ENCODE data around the gene TLN1.

The TLN1 gene, protein sequence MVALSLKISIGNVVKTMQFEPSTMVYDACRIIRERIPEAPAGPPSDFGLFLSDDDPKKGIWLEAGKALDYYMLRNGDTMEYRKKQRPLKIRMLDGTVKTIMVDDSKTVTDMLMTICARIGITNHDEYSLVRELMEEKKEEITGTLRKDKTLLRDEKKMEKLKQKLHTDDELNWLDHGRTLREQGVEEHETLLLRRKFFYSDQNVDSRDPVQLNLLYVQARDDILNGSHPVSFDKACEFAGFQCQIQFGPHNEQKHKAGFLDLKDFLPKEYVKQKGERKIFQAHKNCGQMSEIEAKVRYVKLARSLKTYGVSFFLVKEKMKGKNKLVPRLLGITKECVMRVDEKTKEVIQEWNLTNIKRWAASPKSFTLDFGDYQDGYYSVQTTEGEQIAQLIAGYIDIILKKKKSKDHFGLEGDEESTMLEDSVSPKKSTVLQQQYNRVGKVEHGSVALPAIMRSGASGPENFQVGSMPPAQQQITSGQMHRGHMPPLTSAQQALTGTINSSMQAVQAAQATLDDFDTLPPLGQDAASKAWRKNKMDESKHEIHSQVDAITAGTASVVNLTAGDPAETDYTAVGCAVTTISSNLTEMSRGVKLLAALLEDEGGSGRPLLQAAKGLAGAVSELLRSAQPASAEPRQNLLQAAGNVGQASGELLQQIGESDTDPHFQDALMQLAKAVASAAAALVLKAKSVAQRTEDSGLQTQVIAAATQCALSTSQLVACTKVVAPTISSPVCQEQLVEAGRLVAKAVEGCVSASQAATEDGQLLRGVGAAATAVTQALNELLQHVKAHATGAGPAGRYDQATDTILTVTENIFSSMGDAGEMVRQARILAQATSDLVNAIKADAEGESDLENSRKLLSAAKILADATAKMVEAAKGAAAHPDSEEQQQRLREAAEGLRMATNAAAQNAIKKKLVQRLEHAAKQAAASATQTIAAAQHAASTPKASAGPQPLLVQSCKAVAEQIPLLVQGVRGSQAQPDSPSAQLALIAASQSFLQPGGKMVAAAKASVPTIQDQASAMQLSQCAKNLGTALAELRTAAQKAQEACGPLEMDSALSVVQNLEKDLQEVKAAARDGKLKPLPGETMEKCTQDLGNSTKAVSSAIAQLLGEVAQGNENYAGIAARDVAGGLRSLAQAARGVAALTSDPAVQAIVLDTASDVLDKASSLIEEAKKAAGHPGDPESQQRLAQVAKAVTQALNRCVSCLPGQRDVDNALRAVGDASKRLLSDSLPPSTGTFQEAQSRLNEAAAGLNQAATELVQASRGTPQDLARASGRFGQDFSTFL (N-terminal part only)
- 1,013 to 2,344 (median 1,396) reads per million in 17 experiments for total RNA-seq

DNA sequence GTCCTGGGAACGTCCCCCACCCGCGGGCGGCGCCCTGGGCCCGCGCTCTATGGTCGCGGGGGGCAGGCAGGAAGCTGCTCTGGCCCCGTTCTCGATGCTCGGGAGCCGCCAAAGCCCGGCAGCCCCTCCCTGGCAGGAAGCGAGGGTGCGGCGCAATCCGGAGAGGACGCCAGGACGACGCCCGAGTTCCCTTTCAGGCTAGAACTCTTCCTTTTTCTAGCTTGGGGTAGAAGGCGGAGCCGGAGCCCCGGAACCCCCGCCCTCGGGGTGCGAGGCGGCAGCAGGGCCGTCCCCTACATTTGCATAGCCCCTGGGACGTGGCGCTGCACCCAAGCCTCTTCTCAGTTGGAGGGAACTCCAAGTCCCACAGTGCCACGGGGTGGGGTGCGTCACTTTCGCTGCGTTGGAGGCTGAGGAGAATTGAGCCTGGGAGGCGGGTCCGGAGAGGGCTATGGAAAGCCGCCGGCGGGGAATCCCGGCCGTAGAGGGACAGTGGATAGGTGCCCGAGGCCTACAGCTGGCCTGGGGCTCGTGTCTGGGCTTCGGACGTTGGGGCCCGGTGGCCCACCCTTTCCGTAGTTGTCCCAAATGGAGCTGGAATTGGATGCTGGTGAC, at the start of gene TLN1, which contains the start of gene CREB3:
TLN1 (minus strand) TSS at position 11 of the 615 bp plus-strand sequence. CDS start 6,501 bp downstream, outside the sequence.
CREB3 (plus strand) TSS at position 482 of the 615 bp plus-strand sequence; CDS start at position 589, 107 bp downstream.
- DNase-seq = peak; percentile 98 to 100 (median 100)

DNA sequence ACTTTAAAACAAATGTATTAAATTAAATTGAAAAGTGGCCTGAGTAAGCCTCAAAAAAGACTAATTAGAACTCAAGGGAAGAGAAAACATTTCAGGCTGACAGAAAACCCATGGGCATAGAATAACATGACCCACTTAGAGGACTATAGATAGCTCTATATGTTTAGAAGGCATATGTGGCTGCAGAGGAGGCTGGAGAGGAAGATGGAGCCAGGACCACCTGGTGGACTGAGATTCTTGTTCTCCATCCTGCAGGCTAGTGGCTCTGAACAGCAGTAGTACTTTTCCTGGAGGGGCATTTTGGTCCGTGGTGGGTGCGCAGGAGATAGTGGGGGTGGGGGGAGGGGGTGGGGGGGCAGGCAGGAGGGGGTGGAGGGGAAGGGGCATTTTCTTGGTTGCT, 49.1 kb upstream of the TLN1 start:
- DNase-seq = no peak

DNA sequence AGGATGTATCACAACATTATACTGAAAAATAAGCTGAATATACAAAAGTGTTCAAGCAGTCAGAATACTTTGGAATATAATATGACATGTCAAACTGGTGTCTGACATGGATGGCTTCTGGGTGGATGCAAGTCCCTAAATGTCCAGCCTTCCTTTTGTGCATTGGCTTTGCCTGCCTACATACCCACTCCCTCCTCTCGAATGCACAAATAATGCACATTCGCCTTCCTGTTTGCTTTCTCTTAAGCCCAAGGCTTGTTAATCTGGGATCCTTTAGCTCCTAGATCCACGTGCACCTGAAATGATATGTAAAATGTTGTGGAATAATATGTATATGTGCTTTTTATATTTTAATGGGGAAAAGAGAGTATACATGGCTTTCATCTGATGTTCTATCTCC, 46.5 kb upstream of the TLN1 start:
- DNase-seq = no peak

DNA sequence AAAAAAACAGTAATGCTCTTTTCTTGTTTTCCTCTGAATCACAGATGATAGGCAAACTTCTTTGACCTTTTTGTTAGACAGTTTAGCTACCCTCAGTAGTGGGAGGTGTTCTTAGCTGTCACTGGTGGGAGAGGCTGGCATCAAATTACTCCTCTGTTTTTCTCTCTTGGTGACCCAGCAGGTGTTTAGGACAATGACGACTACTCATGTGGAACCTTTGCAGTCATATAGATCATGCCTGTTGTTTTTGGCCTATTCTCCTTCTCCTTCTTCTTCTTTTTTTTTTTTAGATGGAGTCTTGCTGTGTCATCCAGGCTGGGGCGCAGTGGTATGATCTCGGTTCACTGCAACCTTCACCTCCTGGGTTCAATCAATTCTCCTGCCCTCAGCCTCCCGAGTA, 44.0 kb upstream of the TLN1 start:
- DNase-seq = peak in 1 of 4 experiments; percentile 36

DNA sequence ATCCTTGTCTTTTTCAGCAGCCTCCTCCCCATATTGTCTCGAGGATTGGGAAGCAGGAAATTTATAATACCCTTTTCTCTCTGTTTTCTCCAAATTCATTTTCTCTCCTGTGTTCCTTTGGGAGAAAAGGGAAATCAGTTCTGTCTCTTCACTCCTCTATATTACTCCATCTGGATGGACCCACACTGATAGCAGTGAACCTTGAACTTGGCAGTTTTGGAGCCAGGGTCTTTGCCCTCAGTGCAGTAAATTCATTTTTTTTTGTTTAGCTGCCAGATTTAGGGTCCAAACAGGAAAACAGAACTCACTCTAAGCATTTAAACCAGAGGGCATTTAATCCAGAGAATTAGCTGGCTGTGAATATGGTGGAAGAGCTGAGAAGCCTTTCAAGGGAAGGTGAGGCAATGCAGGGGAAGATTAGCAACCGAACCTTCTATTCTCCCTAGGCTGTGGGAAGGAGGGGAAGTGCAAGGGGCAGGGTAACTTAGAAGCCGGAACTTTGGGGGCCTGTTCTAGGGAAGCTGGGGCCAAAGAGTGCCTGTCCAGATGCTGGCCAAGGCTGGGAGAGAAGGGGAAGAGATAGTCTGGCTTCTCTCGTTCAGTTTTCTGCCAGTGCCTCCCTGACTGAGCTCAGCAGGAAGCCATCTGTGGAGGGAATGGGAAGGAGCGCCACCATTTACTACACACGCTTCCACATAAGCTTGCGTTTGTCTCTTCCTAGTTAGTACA, 43.1 kb upstream of the TLN1 start:
- DNase-seq = peak; percentile 77 to 87 (median 84)

DNA sequence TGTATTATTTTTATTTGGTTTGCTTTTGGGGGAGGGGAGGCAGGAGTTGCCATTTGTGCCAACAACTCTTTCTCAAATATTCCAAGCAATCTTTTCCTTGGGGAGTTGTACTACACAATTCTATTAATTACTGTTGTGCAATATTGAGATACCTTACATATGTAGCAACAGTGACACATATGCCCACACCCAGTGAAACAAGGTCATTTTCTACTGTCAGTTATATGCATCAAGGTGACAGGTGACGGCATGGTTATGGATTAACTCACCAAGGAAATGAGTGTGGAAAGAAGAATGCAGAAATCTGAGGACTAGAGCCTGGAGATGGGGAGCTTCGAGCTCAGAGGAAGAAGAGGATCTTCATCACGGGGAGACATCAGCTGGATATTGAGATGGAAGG, 39.9 kb upstream of the TLN1 start:
- DNase-seq = no peak

DNA sequence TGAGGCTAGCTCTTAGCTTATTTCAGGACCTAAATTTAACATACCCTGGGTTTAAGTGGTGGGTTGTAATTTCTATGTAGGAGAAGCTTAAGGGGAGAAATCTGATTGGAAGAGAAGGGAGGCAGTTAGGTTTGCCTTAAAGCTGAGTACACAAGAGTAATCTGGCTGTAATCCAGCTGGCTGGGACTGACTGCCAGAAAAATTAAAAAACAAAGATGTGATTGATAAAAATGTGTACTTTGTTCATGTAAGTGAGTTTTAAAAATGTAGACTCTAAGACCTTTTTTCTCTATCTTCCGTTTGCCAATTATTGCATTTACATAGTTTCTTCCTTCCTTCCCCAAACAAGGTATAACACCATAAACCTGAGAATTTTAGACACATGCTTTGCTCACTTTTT, 39.5 kb upstream of the TLN1 start:
- DNase-seq = no peak

DNA sequence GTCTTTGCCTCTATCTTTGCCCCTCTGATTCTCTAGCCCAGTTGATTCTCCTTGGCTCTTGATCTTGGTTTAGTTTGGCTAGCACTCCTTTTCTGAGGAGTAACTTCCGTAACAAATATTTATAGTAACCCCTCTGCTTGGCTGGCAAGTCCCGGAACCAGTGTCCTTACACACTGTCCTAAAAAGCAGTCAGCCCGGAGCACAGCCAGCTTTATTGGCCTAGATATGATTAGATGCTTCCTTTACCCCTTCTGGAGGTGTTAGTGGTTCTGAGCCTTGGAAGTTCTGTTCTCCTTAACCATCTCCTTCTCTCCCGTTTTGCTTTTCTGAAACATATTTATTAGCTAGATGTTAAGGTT, 39.1 kb upstream of the TLN1 start:
- DNase-seq = peak in 3 of 4 experiments; percentile 11 to 23 (median 14)

DNA sequence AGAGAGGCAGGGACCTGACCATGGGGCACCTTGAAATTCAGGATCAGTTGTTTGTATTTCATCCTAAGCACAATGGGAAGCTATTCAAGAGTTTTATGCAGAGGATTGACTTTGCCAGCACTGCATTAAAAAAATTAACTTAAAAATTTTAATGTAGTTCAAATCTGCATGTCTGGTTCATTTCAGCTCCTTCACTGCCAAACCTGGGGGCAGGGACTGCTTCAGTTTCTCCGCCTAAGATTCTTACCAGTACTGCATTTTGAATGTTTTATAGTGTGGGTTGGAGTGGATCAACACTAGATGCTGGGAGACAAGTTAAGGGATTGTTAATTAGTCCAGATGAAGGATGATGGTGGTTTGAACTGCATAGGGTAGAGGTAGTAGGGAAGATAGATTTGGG, 37.8 kb upstream of the TLN1 start:
- no peak for DNase-seq

DNA sequence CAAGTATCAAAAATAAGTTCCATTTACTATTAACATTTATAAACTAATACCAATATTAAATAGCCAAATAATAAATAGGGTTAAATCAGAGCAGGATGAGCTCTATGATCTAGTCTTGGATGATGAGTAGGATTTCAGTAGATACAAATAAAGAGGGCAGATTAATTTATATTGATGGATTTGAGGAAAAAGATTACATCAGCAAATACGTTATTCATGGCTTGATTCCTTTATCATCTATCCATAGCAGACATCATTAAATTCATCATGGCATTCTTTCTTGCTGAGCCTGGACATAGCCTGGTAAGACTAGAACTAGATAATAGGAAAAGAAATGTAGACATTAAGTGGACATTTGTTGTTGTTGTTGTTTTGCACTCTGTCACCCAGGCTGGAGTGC, 35.5 kb upstream of the TLN1 start:
- DNase-seq = no peak

DNA sequence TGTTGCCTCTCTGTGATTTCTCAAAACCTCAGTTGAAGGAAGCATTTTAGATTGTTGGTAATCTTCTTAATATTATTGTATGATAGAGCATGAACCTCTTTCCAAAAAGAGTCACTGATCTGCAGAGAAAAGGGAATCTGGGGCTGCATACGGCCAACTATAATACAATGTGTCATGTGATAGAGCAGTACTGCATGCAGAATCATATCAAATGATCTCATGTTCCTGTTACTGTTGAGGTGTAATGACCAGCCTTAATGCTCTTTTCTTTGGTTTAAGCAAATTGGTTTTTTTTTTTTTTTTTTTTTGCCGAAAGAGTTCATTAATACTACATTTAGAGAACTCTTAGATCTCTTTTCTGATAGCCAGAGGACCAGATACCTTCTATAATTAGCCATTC, 35.0 kb upstream of the TLN1 start:
- DNase-seq = no peak

DNA sequence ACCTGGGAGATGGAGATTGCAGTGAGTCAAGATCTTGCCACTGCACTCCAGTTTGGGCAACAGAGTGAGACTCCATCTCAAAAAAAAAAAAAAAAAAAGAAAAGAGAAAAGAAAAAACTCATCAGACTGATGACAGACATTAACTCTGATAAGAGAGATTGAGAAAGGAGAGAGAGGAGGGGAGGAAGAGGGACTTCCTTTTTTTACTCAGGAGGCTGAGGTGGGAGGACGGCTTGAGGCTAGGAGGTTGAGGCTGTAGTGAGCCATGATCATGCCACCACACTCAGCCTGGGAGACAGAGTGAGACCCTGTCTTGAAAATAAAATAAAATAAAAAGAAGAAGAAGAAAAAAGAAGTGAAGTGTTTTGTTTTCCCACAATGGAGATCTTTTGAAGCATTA, 31.8 kb upstream of the TLN1 start:
- DNase-seq = no peak

DNA sequence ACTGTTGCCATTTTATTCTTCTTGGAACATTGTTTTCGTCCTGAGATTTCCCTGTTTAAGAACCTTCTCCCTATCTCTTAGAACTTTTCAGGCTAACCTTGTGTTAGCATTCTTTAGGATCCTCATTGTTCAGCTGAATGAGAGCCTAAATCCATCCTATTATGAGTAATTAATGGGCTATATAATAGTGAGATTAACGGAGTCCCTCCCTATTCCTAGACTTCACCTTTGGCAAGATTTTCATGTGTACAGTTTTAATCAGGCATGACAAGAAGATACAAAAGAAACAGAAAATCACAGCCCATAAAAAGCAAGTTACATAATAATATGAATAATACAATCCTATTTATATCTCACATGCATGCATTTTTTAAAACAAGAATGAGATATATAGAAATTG, 31.2 kb upstream of the TLN1 start:
- no peak for DNase-seq

DNA sequence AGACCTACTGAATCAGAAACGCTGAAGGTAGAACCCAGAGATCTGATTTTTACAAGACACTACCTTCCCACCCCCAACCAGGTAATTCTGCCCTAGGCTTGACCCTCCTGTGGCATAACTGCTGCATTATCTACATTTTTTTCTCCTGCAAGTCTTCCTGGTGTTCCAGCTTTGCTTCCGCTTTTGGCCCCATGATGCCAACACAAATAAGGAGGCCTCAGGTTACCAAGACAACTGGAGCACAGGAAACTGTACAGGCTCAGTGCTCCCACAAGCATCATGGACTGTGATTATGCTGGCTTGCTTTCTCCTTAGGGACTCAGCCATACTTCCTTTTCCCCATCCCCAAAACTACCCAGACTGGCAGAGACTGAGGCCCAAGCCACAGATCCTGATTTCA, 28.7 kb upstream of the TLN1 start:
- DNase-seq = peak; percentile 44 to 65 (median 58)

DNA sequence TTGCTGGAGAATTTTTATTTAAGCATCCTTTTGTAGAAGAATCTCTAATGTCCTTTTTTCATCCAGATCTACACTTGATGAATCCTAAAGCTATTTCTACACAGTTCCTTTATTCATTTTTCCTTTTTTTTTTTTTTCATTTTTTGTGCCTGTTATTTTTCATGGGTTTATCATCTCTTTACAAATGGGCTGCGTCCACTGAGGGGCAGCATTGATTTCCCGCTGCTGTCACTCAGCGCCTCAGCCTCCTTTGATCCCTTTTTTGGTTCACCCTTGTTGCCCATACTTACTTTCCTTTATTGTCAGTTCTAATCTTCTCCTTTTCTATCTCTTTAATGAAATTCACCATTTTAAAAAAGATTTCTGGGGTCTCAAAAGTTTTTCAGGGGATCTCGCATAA, 27.8 kb upstream of the TLN1 start:
- no peak for DNase-seq

DNA sequence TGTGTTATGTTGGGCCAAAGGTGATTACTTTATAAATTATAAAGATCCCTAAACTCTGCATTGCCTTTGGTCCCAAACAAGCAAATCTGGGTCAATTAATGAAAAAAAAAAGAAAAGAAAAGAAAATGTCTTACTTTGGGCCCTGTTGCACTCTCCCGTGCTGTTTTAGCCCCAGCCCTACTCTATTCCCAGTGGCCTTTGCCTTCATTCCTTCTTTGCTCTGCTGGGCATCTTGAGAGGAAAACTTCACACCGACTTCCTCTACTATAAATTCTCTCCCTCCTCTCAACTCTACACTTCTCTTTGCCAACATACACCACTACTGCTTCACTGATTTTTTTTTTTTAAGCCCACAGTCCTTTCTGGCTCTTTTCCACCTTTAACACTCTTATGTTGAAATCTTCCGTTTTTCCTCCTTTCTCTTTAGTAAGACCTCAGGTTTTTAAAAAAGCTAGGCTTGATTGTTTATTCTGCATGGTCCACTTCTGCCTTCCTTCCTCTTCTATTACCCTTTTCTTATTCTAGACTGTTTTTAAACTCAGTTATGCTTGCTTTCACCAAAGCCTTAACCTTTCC, 26.6 kb upstream of the TLN1 start:
- DNase-seq = peak in 1 of 4 experiments; percentile 15

DNA sequence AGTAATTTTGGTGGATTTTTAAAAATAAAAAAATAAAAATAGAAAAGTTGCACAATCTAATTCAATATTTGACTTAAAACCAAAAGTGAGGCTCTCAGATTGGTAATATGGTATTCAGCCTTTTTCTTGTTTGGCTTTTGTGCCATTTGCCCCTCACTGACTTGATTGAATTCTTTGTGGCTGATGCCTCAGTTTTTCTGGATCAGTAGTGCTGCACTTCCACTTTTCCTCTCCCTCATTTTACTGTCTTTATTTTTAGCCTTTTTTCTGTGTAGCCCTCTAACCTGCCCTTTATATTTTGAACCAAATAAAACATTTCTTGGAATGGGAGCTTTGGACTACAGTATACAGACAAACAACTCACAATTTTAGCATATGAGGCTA, 25.9 kb upstream of the TLN1 start:
- no peak for DNase-seq

DNA sequence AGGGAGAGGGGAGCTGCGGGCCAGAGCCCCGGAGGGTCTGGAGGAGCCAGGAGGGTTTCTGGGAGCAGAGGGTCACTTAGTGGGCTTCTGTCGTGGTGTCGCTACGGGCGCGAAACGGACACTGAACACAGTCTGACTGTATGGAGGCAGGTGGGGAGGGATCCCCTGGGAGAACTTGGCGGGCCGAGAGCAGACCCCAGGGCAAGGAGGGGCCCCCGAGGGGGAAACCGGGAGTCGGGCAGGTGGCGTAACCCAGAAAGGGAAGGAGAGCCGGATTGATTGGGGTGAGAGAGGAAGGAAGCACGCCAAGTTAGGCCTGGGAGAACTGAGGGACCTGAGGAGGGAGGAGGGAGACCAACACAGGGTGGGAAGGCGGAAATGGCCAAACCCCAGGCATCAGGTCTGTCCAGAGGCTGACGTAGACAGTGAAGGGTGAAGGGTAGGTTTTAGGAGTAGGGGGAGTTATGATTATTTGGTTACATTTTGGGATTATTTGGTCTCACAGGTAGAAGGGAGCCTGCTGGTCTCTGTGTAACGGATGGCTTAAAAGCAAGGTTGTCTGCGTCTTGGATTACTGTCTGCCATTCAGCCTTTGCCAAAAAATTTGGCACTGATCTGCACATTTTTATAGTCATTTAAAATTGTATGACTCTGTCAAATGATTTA, 25.4 kb upstream of the TLN1 start:
- DNase-seq = peak in 2 of 4 experiments; percentile 38 to 47

DNA sequence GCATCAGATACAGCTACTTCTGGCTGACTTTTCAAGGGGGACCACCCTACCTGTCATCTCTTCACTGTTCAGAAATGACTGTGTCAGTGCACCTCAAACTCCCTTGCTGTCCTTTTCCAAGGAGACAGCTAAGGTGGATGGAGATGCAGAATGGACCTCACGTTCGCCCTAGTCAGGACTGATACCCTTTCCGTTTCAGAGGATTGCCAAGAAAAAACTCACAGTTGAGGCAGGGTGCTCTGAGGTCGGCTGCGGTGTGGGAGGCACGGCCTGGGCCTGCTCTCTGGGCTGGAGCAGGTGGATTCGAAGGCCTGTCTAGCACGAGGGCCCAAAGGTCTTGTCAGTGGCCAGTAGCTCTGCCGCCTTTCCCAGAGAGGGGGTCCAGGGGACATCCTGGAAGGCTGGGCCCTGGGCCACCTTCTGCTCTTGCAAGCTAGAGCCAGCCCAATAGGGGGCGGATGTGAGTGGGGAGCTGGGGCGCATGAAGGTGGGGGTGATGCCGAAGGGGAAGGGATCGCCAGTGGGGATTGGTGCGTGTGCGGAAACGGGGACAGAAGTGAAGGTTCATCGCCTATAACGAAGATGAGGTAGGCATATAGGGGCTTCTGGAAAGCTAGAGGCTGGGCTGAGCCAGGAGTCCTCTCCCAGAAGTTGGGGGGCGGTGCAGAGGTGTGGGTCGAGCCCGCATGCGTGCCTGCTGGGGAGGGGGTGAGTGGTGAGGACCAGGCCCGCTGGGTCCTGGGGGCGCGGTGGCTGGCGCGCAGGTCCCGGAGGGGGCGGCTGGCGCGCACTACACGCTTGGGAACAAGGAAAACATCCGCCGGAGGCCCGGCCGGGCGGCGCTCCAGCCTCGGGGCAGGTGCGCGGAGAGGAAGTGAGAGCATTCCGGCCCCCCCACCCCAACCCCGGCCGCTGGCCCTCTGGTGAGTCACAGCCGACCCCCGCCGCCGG, 24.6 kb upstream of the TLN1 start:
- peak in 2 of 4 experiments; percentile 45 to 62 for DNase-seq
